ENCODE results near the gene HIP1R.
"Not testable (repeated sequence)": the region's sequence is repeated elsewhere in the genome, so short reads cannot be mapped to it uniquely, and the experiment has no call there.

HIP1R gene

GRCh38 chr12:122896662-122897061 lies 61.4 kb downstream of the HIP1R start:
- DNase-seq, result no peak

- DNase-seq, result no peak
These were observed 64.6 kb downstream of the HIP1R start for GRCh38 chr12:122899887-122900286.

GRCh38 chr12:122902854-122903692 lies 67.8 kb downstream of the HIP1R start:
- DNase-seq, result no peak

- no peak for DNase-seq
These were observed 68.4 kb downstream of the HIP1R start for GRCh38 chr12:122903693-122904034.

GRCh38 chr12:122905258-122905657 lies 70.0 kb downstream of the HIP1R start:
- not testable (repeated sequence) for DNase-seq

GRCh38 chr12:122908915-122909314 lies 73.7 kb downstream of the HIP1R start:
- no peak for DNase-seq

GRCh38 chr12:122909442-122910288 lies 74.4 kb downstream of the HIP1R start:
- no peak for DNase-seq
